ENCODE results near the gene PSMD13. TPM values are rescaled to one million over a fixed set of nuclear protein-coding genes. Genes with fewer than 3 reads are reported as not detected.
A peak's percentile ranks its signal among the peaks of the same experiment; 100 is the strongest.

The PSMD13 gene
- total RNA-seq, 2 experiments from 2014 or later = 130 to 131 TPM

GRCh38 chr11:294780-295179 is 58.0 kb downstream of the PSMD13 start:
- H3K27me3 Mint-ChIP-seq = no peaks in the 10 kb centered on the region
- peak overlapping the region; percentile 76 for H3K27ac Mint-ChIP-seq
- H3K4me1 Mint-ChIP-seq = peaks cover 47% of the 10 kb centered on the region
- ATAC-seq (ENCODE audit: low read depth) = no peak
- H3K36me3 Mint-ChIP-seq = peaks cover 29% of the 10 kb centered on the region
- H3K4me3 Mint-ChIP-seq = peak overlapping the region; percentile 71
- peak; percentile 34 for DNase-seq
- POLR2A ChIA-PET = interaction anchor here (0.6 to 13.4 kb wide), 7 partner anchors 8 to 281 kb away, joined by 3 to 264 read pairs (median 4); partner anchors contain the start of gene NLRP6
- H3K9me3 Mint-ChIP-seq = no peaks in the 10 kb centered on the region

- ATAC-seq (ENCODE audit: low read depth) (no peak), DNase-seq (peak; percentile 37)
- H3K4me1 Mint-ChIP-seq = peaks cover 52% of the 10 kb centered on the region
- no peaks in the 10 kb centered on the region for H3K9me3 Mint-ChIP-seq
- H3K36me3 Mint-ChIP-seq = peaks cover 23% of the 10 kb centered on the region
- POLR2A ChIA-PET = interaction anchor here (0.5 to 13.4 kb wide), 10 partner anchors 8 to 121 kb away, joined by 3 to 264 read pairs (median 4); partner anchors contain the start of genes IFITM2 and NLRP6
- peaks cover 5% of the 10 kb centered on the region for H3K27me3 Mint-ChIP-seq
- H3K27ac Mint-ChIP-seq = peak overlapping the region; percentile 76
- peak overlapping the region; percentile 71 for H3K4me3 Mint-ChIP-seq
These were observed 58.8 kb downstream of the PSMD13 start for GRCh38 chr11:295351-296170.

- ATAC-seq (ENCODE audit: low read depth) (no peak), DNase-seq (peak; percentile 51)
- Mint-ChIP-seq H3K4me1 (peaks cover 50% of the 10 kb centered on the region), H3K9me3 (no peaks in the 10 kb centered on the region), H3K4me3 (peak overlapping the region; percentile 73), H3K27ac (peak overlapping the region; percentile 90), H3K36me3 (peaks cover 15% of the 10 kb centered on the region), H3K27me3 (peaks cover 6% of the 10 kb centered on the region)
- POLR2A ChIA-PET = interaction anchor here (0.5 to 13.4 kb wide), 6 partner anchors 8 to 59 kb away, joined by 3 to 264 read pairs (median 4); partner anchors contain the start of gene NLRP6
These were observed 59.6 kb downstream of the PSMD13 start for GRCh38 chr11:296171-297050.

GRCh38 chr11:297051-297585 is 60.3 kb downstream of the PSMD13 start:
- peaks cover 50% of the 10 kb centered on the region for H3K4me1 Mint-ChIP-seq
- POLR2A ChIA-PET = interaction anchor here (0.6 to 5.7 kb wide), 10 partner anchors 9 to 58 kb away, joined by 3 to 71 read pairs (median 7); partner anchors contain the start of genes IFITM2 and PGGHG
- H3K9me3 Mint-ChIP-seq = no peaks in the 10 kb centered on the region
- ATAC-seq (ENCODE audit: low read depth) (peak; percentile 1), DNase-seq (peak; percentile 75)
- peaks cover 12% of the 10 kb centered on the region for H3K36me3 Mint-ChIP-seq
- H3K27me3 Mint-ChIP-seq = peaks cover 6% of the 10 kb centered on the region
- H3K27ac Mint-ChIP-seq = peak overlapping the region; percentile 90
- peak overlapping the region; percentile 73 for H3K4me3 Mint-ChIP-seq

GRCh38 chr11:297586-298405 is 61.0 kb downstream of the PSMD13 start:
- Mint-ChIP-seq H3K27me3 (peaks cover 8% of the 10 kb centered on the region), H3K4me3 (peak overlapping the region; percentile 73), H3K9me3 (no peaks in the 10 kb centered on the region), H3K36me3 (peaks cover 8% of the 10 kb centered on the region), H3K27ac (peak overlapping the region; percentile 90), H3K4me1 (peaks cover 51% of the 10 kb centered on the region)
- peak; percentile 84 for DNase-seq
- POLR2A ChIA-PET = interaction anchor here (0.6 to 5.7 kb wide), 17 partner anchors 9 to 150 kb away, joined by 3 to 71 read pairs (median 5); partner anchors contain the start of genes IFITM2, PGGHG and PSMD13
- ATAC-seq (ENCODE audit: low read depth) = peak; percentile 67

GRCh38 chr11:298406-299065 is 61.8 kb downstream of the PSMD13 start:
- POLR2A ChIA-PET = interaction anchor here (0.7 to 5.7 kb wide), 15 partner anchors 9 to 149 kb away, joined by 3 to 71 read pairs (median 5); partner anchors contain the start of genes IFITM2, NLRP6, PGGHG and PSMD13

GRCh38 chr11:299081-299891 is 62.5 kb downstream of the PSMD13 start, which contains the start of gene IFITM5:
Gene IFITM5, minus strand, starts transcription at chr11:299526. Its CDS starts 36 bp downstream, at chr11:299490.
- ATAC-seq (ENCODE audit: low read depth) = no peak

More at GRCh38 chr11:298406-299065, 61.8 kb downstream of the PSMD13 start:
- ATAC-seq (ENCODE audit: low read depth) = no peak
- peak; percentile 53 for DNase-seq
- no peaks in the 10 kb centered on the region for H3K9me3 Mint-ChIP-seq
- peak overlapping the region; percentile 90 for H3K27ac Mint-ChIP-seq
- H3K4me3 Mint-ChIP-seq = peak overlapping the region; percentile 73
- H3K36me3 Mint-ChIP-seq = peaks cover 6% of the 10 kb centered on the region
- peaks cover 54% of the 10 kb centered on the region for H3K4me1 Mint-ChIP-seq
- H3K27me3 Mint-ChIP-seq = peaks cover 8% of the 10 kb centered on the region

GRCh38 chr11:299951-300735 is 63.4 kb downstream of the PSMD13 start:
- peak overlapping the region; percentile 58 for H3K27ac Mint-ChIP-seq

More at GRCh38 chr11:299081-299891, 62.5 kb downstream of the PSMD13 start, which contains the start of gene IFITM5:
- H3K36me3 Mint-ChIP-seq = peaks cover 2% of the 10 kb centered on the region
- peak within 1 kb of the TSS; percentile 73 for H3K4me3 Mint-ChIP-seq
- peak; percentile 44 for DNase-seq
- peaks cover 8% of the 10 kb centered on the region for H3K27me3 Mint-ChIP-seq
- peaks cover 50% of the 10 kb centered on the region for H3K4me1 Mint-ChIP-seq
- H3K9me3 Mint-ChIP-seq = no peaks in the 10 kb centered on the region
- peak within 1 kb of the TSS; percentile 90 for H3K27ac Mint-ChIP-seq
- POLR2A ChIA-PET = interaction anchor here (0.8 to 5.7 kb wide), 12 partner anchors 8 to 149 kb away, joined by 3 to 71 read pairs (median 8); partner anchors contain the start of genes IFITM2, NLRP6 and PGGHG

More at GRCh38 chr11:299951-300735, 63.4 kb downstream of the PSMD13 start:
- POLR2A ChIA-PET = interaction anchor here (1.1 to 5.7 kb wide), 8 partner anchors 9 to 93 kb away, joined by 3 to 71 read pairs (median 13); partner anchors contain the start of genes BET1L, NLRP6, PGGHG and RIC8A
- peak; percentile 57 for DNase-seq
- H3K4me1 Mint-ChIP-seq = peaks cover 52% of the 10 kb centered on the region
- peaks cover under 1% of the 10 kb centered on the region for H3K36me3 Mint-ChIP-seq
- H3K4me3 Mint-ChIP-seq = peak overlapping the region; percentile 44
- no peak for ATAC-seq (ENCODE audit: low read depth)
- H3K27me3 Mint-ChIP-seq = peaks cover 8% of the 10 kb centered on the region
- H3K9me3 Mint-ChIP-seq = no peaks in the 10 kb centered on the region

All from activated naive CD8-positive, alpha-beta T cell treated with anti-CD3 and anti-CD28 coated beads, Interleukin-2, amount 10 ng/mL, durations not matched to agents 7 days and 5 days (primary cell).